GM18868 (cell line): ENCODE data around the gene BCL2L11.
A peak's percentile ranks its signal among the peaks of the same experiment; 100 is the strongest.

Experiments used
- ATAC-seq: cut with Tn5 transposase; IDR thresholded peaks from one replicate; pipeline ENCODE4 v1.9.1; 2021; ENCODE audit warnings: mild to moderate bottlenecking, moderate library complexity; ENCODE audit not compliant: unreplicated experiment

BCL2L11 gene

DNA sequence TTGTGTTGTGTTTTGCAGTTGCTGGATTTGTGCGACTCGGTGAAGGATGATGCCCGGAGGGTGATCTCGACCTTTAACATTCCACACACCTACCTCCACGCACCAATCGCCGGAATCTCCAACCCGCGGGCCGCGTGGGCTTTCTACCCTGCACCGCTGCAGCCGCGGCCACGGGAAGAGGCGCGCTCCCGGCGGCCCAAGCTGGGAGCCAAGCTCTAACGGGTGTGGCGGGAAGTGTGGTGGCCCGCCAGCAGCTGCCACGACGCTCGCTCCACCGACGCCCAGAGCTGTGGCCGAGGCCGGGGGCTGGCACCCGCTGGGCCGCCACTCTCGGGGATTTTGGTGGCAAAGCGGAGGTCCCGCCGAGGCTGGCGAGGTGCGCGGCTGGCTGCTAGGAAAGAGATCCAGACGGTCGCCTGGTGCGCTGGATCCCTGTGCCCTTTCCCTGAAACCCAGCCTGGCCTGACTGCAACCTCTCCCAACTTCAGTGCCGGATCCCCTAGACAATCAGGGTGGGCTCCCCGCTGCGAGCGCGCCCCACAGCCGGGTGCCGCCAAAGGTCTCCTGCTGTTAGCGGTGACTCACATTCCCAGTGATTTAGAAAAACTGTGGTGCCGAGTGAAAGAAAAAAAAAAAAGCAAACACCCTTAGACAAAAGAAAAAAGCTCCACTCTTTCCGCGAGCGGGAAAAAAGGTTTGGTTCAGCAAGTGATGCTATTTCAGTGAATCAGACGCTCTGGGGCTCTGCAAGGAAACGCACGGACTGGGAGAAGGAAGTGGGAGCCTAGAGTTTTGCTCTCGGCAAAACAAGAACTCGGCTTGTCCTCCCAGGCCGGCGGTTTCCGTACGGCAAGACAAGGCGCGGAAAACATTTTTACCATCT, 2.9 kb upstream of the BCL2L11 start:
- no peak for ATAC-seq

DNA sequence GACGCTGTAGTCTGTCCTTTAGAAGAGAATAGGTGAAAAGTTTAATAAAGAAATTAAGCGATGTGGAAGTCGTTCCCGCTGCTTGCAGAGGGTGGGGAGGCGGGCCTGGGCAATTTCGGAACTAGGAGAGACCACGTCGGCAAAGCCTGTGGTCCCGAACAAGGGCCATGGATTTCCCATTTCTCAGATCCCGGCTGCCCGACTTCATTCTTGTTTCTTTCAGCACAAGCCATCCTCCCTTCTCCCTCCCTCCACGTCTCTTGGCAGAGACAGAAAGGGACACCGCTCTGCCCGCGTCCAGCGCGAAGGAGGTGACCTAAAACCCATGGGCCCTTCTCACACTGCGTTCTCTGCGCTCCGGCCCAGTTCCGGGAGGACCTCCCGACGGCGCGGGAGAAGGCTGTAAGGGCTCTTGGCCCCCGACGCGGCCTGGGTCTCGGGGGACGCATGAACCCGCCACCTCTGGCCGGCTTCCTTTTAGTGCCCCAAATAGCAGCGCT, 2.2 kb upstream of the BCL2L11 start:
- no peak for ATAC-seq

DNA sequence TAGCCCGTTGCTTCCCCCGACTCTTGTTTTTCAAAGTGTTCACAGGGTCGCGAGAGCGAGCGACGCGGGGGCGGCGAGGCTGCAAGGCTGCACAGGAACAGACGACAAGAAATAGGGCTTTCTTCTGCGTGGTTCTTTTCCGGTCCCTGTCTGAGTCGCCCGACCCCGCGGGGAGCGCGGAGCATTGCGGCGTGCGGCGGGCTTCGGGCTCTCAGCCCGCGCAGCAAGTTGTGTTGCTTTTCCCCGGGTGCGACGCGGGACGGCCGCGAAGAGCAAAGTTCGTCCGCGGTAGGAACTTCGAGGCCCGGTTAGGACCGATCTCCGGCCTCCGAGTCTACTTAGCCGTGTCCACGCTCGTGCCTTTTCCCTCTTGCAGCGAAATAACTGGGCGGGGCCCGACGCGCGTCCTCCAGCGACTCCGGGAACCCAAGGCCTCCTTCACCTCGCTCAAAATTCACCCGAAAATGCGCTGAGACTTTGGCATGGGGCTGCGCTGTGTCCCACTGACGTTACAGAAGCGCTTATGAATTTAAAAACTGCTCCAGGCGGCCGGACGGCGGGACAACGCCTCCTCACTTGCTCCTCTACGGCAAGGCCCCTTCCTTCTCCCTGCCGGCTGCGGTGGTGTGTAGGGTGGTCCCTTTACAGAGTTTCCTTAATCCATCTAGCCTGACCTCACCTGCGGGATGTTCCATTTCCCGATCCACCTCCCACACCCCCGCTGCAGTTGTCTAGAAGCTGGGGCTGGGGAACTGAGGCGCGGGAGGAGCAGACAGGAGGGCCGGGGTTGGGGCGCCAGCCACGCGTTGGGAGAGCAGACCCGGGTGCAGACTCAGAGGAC, 1.5 kb upstream of the BCL2L11 start:
- no peak for ATAC-seq

DNA sequence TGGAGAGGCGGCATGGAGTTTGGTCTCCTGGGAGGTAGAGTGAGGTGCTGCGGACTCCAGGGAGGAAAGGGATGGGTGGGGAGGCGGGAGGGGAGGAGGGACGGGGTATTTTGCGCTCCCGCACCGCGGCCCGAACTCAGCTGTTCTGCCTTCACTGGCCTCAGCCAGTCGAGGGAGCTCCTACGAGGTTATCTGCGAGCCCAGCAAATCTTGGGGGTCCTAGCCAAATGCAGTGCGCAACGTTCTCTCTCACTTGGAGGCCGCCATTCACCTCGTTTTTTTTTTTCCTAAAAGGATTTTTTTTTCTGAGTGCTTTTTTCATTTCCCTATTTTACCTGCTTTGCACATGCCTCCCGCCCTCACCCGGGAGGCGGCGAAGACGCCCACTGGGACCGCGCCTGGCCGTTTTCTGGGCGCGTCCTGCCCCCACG, 877 bp upstream of the BCL2L11 start:
- ATAC-seq = no peak

DNA sequence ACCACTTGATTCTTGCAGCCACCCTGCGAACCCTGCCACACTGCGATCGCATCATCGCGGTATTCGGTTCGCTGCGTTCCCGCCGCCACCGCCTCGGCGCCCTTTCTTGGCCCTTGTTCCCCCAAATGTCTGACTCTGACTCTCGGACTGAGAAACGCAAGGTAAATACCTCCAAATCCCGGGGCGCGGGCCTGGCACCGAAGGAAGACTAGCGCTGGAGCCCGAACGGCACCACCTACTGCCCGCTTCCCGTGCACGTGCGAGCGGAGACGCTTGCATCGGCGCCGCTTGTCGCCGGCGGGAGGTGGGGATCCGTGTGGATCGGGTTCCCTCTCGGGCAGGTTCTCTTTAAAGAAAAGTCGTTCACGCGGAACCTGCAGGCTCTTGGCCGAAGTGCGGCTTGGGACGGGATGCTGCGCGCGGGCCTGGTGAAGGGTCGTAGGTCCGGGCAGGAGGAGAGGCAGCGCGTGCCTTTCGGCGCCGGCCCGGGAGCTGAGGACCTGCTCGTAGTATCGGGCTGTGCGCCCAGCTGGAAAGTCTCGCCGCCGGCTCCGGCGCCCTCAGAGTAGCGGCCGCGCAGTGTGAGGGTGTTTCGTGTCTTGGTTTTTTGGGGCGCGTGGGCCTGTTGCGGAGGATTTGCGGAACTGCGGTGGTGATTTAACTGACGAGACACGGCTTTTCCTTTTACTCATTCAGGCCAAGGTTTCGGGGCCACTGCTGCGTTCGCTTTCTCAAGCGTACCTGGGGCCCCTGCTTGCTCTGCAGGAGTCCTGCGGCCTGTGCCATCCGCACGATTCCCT, 514 bp downstream of the BCL2L11 start:
- no peak for ATAC-seq

DNA sequence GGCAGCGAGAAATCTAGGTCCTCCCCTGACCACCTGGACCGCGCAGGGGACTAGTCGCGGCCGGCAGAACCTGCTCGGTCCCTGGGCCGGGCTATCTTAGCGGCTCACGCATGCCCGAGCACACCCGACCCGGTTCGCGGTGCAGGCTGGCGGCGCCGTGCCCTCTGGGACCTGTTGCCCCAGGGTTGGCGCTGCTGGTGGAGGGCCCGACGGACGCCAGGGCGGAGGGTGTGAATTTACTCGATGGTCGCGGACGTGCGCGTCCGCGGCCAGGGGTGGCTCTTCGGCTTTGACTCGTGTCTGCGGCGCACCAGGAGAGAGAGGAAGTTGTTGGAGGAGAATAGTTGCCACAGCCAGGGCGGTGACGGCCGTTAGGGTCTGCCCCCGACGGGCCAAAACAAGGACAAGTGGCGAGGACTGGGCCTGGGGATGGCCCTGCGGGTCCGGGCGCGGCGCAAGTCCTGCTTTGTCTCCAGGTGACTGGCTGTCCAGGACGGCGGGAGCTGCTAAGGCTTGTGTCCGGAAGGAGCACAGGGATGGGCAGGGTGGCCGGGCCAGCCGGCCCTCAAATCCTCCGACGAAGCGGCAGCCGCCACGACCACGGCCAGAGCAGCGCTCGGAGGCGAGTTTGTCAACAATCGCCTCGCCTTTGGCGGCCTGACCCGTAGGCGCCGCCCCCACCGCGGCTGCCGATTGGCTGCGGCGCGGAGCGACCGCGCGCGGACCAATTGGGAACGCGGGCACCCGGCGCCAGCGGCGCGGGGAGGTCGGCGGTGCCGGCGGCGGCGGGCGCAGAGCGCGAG, 1.3 kb downstream of the BCL2L11 start:
- ATAC-seq = peak; percentile 53

DNA sequence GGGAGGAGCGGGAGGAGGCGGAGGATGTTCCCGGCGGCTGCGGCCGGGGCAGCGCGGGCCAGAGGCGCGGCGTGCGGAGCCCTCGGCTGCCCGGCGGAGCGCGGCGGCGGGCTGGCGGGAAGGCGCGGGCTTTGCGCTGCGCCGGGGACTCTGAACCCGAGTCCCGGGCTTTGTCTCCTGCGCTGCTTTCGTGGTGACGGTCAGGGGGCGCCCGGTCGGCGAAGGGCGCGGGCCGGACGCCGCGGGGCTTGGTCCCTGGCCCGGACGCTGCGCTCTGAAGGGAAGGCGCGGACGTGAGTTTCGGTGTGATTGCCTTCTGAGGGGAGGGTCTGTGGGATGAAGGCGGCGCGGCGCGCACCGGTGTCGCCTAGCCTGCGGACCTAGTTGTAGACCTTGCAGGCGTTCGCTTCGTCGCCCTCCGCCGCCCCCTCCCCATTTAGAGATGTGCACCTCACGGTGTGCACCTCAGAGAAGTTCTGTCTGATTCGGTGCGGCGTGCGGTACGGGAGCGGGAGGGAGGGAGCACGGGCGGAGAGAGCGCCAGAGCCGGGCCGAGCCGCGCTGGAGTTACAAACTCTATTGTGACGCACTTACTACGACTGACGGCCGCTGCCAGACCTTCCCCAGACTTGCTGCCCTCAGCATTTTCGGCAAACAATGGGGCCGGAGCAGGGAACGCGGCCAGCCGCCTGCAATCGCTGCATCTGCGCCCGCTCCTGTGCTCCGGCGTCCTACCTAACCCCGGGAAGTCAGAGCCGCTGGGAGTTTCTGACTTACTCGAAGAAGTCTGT, 2.1 kb downstream of the BCL2L11 start:
- no peak for ATAC-seq

DNA sequence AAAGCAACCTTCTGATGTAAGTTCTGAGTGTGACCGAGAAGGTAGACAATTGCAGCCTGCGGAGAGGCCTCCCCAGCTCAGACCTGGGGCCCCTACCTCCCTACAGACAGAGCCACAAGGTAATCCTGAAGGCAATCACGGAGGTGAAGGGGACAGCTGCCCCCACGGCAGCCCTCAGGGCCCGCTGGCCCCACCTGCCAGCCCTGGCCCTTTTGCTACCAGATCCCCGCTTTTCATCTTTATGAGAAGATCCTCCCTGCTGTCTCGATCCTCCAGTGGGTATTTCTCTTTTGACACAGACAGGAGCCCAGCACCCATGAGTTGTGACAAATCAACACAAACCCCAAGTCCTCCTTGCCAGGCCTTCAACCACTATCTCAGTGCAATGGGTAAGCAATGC, 3.0 kb downstream of the BCL2L11 start:
- ATAC-seq = no peak

DNA sequence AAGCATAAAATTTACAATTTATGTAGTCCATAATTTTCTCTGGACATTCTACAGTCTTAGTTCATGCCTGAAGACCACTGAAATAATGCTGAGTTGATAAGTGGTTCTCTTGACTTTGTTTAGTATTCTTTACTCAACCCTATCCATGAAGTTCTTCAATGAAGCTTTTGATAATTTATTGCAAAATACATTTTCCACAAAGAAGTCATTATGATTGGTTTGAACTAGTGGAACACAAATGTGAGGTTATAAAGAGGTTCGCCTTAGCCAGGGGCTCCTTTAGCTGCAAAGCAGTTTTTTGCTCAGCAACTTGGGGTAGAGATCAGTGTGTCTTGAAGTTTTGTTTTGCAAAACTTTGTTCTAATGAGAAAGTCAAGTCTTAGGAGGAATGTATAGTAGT, 5.9 kb downstream of the BCL2L11 start:
- no peak for ATAC-seq

DNA sequence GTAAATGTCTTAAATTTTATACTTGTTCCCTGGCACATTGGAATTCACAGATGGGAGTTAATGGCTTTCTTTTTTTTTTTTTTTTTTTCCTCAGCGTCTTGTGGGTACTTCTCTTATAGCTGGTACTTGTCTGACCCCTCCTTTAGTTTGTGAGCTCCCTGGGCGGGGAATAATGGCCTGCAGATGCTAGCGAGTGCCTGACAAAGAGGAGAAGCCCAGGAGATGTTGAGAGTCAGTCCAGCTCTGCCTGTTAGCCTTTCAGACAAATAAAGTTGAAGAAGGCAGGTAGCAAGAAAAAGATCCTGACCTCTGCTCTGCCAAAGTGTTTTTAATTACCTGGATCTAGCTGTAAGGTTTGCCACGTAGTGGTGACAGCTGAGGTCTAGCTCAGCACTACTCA, 6.6 kb downstream of the BCL2L11 start:
- no peak for ATAC-seq

DNA sequence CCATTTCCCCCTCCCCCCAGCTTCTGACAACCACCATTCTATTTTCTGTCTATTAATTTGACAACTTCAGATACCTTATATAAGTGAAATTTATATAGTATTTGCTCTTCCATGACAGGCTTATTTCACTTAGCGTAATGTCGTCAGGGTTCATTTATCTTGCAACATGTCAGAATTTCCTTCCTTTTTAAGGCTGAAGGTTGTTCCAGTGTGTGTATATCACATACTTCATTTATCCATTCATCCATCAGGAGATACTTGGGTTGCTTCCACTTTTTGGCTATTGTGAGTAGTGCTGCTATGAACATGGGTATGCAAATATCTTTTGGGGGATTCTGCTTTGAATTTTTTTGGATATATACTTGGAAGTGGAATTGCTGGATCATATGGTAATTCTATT, 7.4 kb downstream of the BCL2L11 start:
- ATAC-seq = no peak

DNA sequence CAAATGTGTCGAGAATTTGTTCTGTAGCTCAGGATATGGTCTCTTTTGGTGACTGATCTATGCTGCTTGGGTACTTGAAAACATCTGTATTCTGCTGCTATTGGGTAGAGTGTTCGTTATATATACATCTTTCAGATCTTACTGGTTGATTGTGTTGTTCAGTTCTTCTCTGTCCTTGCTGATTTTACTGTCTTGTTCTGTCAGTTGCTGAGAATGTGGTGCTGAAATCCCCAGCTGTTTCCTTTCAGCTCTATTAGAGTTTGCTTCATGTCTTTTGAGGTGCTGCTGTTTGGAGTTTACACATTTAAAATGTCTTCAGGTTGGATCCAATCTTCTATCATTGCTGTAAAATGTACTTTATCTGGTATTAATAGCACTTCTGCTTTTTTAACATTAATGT, 12.9 kb downstream of the BCL2L11 start:
- no peak for ATAC-seq

DNA sequence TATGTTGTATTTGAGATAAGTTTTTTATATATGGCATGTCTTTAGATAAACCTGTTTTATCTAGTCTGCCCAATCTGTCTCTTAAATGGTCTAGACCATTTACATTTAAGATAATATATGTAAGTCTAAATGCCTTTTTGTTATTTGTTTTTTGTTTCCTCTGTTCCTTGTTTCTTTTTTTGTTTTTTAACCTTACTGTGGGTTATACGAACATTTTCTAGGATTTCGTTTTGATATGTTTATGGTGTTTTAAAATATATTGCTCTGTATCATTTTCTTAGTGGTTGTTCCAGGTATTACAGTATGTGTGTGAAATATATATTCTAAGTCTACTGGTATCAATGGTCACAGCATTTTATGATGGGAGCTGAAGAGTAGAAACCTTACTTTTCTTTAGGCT, 13.3 kb downstream of the BCL2L11 start:
- ATAC-seq = no peak

DNA sequence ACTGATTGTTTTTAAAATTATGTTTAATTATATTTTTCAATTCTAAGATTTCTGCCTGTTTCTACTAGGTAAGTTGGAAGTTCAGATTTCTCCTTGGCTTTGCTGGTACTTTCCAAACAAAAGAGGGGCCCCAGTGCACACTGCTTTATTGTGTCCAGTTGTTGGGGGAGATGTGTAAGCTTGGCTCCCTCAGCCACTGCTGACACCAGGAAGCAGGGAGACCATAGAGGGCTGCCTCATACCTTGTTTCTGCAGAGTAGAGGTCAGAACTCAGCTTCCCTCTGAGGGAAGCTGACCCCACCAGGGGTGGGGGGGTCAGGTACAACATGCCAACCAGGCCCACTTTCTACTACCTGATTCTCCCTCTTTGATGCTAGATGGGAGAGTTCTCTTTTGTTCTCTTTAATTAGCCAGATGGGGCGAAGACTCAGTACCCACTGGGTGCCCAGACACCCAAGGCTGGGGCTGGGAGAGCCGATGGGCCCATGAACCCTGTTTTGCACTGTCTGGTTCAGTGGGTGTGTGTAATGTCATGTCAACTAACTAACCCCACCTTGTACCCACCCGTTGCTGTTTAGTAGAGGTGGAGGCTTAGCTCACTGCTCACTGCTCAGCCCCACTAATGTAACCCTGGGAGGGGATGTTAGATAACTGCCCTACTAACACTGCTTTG, 14.7 kb downstream of the BCL2L11 start:
- no peak for ATAC-seq

DNA sequence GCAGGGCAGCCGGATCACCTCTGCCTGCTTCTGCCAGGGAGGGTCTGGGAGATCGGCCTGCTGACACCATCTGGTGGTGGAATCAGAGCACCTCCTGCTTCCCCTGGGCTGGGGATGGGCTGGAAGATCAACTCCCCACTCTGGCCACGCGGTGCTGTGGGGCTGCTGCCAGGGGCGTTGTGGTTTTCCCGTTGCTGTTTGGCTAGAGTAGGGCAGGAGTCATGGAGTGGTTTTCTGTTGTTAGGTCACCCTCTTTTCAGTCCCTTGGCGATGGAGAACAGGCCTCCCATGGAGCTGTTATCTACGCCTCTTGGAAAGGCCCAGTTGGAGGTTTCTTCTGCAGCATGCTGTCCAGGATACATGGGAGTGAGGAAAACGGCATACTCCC, 15.2 kb downstream of the BCL2L11 start:
- ATAC-seq = no peak

DNA sequence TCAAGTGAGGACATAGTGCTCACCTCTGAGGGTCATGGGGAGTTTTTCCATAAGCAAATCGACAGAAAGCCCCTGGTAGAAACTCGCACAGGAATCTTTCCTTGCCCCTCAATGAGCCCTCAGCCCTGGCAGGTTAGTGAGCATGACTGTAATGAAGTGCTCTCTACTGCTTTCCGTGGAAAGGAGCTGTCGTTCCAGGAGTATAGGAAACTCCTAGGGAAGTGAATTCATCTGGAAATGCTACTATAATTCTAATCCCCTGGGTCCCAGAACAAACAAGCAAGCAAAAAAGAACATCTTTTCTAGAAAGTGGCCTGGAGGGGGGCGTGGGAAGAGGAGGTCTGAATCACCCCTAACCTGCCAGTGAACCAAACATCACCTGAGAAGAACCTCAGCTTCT, 18.1 kb downstream of the BCL2L11 start:
- no peak for ATAC-seq

DNA sequence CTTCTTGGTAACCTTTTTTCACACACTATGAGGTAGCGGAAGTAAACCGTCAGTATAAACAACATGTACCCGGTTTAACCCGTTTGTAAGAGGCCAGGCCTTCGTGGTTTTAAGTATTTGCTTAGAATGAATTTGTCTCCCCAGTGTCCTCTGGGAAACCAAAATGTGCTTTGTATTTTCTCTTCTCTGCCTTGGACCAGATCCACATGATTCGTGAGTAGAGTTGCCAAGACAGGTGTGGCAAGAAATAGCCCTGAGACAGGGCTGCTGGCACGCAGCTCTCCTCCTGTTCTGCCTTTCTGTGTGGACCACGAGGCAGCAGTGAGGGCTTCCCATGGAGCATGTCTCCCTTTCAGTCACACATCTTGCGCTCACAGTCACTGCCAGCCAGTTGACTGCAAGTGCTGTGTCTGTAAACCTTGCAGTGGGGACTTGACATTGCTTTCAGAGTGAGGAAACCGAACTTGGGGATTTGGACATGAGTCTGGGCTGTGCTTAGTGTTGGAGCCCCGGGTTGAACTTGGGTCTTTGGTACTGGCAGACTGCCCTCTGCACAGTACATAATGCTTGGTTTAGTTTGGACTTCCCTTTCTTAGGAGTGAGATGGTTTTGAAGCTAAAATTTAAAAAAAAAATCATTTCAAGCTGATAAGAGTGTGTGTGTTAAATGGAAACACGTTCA, 19.1 kb downstream of the BCL2L11 start:
- ATAC-seq = no peak

DNA sequence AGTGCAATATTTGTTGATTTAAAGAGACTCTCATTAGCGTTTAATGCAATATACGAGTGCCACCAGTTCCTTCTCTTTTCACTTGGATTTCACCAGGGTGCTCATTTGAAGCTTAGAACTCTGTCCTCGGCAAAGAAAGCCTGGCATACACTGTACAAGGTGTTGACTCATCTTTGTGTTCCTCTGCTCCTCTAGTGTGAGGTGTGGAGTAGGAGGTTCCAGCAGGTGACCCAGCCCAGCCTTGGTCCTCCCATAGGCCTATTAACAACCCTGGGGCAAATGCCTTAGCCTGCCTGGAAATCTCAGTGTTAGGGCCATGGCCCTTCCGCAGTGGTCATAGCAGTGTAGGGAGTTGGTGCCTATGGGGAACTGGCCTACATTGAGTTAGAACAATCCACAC, 20.1 kb downstream of the BCL2L11 start:
- no peak for ATAC-seq
